Posterior cingulate gyrus (tissue), 11 donors: Measurements from ENCODE around the gene PLCB1.
"Not testable (repeated sequence)": the region's sequence is repeated elsewhere in the genome, so short reads cannot be mapped to it uniquely, and the experiment has no call there.

Experiments used
- DNase-seq, 10 donors: peaks; one replicate each; pipeline versions ENCODE4 v3.0.0 to v3.0.0-alpha.2; 2020 to 2021; ENCODE audit warnings: mixed read lengths in 3 of 10
- intact Hi-C: fragments of 100-400 bp; cut with DNase I; formaldehyde crosslinking; loops from one replicate; pipeline ENCODE4 v1.15.1; 2023

PLCB1 gene

DNA sequence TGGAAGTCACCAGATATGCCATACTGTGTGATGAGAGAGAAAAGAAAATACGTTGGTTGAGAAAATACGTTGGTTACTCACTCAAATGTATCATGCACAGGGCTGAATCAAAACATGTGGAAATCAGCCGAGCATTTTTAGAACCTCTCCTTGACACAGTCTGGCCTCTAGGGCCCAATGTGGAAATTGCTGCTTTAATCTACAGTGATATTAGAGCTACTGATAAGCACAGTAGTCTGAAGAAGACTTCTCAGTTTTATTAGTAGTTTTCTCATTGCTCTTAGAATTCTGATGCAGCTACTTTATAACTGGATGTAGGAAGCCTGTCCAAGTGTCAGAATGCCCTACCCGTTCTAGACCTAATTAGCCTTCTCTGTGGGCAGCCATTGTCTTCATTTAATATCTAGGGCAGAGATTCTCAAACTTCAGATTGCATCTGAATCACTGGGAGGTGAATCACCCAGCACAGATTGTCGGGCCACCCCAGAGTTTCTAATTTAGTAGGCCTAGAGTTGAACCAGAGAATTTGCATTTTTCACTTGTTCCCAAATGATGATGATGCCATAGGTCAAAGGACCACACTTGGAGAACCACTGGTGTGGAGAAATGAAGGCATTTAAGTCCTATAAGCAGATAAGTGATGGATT lies 229.1 kb downstream of the PLCB1 start:
- DNase-seq: peak in 1 of 10 donors; percentile 58
- intact Hi-C loops: no loop called here

- no peak for DNase-seq
- intact Hi-C loops: no loop called here
Observed at GRCh38 chr20:8361779-8362178, 229.7 kb downstream of the PLCB1 start.

- intact Hi-C loops: no loop called here
Observed at GRCh38 chr20:8362457-8362856, 230.4 kb downstream of the PLCB1 start.

GRCh38 chr20:8363970-8364733 lies 232.1 kb downstream of the PLCB1 start:
- no peak for DNase-seq

More at GRCh38 chr20:8362457-8362856, 230.4 kb downstream of the PLCB1 start:
- no peak for DNase-seq

DNA sequence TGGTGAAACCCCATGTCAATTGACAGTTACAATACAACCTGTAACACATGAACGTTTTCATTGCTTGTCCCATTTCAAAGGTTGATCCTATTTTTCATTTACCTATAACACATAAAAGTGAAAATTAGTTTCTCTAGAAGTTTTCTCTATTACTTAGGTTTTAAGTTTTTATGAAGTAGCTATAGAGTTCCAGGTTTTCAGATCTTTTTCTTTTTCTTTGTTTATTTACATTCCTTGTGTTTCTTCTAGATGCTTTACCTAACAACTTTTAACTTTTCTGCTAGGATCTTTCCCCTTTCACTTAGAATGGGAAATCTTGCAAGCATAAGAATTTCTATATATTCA lies 232.6 kb downstream of the PLCB1 start:
- DNase-seq: no peak
- intact Hi-C loops: no loop called here

More at GRCh38 chr20:8363970-8364733, 232.1 kb downstream of the PLCB1 start:
- intact Hi-C loops: no loop called here

- DNase-seq: no peak
- intact Hi-C loops: no loop called here
Observed at GRCh38 chr20:8365634-8366033, 233.6 kb downstream of the PLCB1 start.

GRCh38 chr20:8366303-8366923 lies 234.3 kb downstream of the PLCB1 start:
- intact Hi-C loops: no loop called here
- no peak for DNase-seq

DNA sequence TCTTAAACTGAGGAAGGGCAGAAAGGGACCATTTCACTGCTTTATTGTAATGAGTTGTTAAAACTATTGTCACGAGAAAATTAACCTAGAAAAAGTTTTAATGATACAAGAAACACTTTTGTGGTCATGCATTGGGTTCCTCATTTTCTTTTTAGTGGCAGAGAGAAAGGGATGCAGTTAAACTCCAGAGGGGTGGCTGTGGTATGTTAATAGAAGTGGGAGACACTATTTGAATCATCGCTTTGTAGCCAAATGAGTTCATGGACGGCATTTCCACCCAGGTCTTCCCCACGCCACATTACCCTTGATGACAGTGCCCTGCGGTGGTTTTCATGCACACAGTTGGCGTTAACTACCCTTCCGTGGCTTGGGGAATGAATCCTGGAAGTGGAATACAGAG lies 235.6 kb downstream of the PLCB1 start:
- DNase-seq: no peak
- intact Hi-C loops: no loop called here

DNA sequence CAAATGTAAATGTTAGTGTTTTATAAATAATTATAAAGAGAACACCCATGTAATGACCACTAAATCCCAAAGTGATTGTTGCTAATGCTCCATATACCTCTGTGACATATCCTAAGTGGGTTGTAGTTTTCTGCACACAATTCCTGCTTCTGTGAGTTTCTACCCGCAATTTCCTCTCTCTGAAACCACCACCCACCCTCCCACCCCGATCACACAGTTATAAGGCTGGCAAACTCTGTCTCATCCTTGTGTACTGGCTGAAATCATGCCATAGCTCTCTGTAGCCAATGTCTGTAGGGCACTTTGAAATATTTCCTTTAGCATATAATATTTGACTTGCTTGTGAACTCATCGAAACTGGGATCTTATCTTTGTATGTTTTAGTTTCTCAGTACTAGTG lies 236.6 kb downstream of the PLCB1 start:
- intact Hi-C loops: no loop called here
- DNase-seq: no peak

- intact Hi-C loops: no loop called here
- no peak for DNase-seq
Observed at GRCh38 chr20:8369311-8369710, 237.2 kb downstream of the PLCB1 start.

DNA sequence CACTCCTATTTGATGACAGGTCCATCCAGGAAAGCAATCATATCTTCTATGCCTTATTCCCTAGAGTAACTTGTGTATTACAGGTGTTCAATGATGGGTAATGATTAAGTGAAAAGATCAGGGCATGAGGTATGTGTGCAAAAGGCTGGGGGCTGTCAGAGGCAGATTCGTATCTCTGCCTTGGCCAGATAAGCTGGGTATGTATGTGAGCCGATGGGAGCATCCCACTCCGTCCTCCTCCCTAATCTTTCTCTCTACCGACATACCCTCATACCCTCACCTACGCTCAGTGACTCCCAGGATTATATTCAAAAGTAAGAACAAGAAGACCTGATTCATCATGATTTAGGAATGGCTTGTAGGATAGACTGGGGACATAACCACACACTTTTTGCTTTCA lies 238.7 kb downstream of the PLCB1 start:
- DNase-seq: no peak
- intact Hi-C loops: no loop called here

DNA sequence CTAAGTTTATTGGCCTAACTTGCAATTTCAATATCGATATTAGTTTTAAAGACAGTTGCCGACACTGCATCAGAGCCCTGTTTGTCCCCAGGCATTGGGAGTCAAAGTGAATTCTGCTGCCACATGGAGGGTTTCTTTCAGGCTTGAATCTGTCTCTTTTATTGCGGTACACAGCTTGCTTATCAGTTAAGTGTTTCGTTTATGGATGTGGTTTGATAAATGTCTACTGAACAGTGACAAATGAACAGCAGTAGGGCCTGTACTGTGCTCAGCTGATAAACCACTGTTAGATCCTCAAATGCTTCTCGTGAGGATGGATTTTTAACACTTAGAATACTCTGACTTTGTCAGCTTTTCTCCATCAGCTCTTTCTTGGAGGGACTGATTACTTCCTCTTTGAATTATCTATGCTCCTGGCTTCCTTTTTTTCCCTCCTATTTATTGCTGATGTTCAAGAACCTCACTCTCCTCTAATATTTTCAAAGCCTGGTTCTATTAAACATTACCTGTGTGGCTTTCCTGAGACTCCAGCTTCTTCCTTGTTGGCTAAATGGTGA lies 240.8 kb downstream of the PLCB1 start:
- DNase-seq: no peak
- intact Hi-C loops: no loop called here

- no peak for DNase-seq
- intact Hi-C loops: no loop called here
Observed at GRCh38 chr20:8373579-8373978, 241.5 kb downstream of the PLCB1 start.

DNA sequence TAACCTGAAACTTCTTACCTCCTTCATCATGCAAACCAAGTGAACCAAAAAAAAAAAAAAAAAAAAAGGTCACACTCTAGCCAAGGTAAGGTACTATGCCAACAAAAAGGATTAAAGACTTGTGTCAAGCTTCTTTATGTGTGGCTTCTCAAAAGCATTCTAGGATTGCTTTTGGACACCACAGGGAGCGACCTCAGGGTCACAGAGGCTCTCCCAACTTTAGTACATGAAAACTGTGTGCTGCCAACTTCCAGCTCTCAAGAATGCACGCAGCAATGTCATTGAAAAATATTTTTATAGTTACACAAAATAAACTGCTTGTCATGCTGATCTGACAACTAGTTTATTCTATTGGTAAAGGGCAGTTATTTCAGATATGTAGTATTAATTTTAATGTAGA lies 243.8 kb downstream of the PLCB1 start:
- DNase-seq: no peak
- intact Hi-C loops: no loop called here

DNA sequence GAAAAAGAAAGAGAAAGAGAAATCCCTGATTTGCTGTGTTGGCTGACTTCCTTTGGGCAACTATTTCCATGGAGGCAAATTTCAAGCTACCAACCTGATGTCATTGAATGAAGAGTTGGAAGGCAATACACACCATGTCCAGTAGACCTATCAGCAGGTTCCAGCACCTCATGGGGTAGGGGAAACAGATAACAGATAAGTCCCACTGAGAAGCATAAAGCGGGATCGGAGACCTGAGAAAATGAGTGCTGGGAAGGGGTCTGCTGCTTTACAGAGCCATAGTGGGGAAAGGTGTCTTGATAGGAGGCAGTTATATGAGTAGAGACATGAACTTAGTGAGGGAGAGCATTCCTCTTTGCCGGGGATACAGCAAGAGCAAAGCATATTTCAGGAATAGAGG lies 244.9 kb downstream of the PLCB1 start:
- DNase-seq: no peak
- intact Hi-C loops: no loop called here

DNA sequence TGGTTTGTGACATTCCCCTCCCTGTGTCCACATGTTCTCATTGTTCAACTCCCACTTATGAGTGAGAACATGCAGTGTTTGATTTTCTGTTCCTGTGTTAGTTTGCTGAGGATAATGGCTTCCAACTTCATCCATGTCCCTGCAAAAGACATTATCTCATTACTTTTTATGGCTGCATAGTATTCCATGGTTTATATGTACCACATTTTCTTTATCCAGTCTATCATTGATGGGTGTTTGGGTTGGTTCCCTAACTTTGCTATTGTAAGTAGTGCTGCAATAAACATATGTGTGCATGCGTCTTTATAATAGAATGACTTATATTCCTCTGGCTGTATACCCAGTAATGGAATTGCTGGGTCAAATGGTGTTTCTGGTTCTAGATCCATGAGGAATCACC lies 247.1 kb downstream of the PLCB1 start:
- DNase-seq, intact Hi-C loops: not testable (repeated sequence)

- DNase-seq: peak in 9 of 10 donors; percentile 12 to 91 (median 32)
- intact Hi-C loops: loop anchor here (5.0 kb wide), 2 partner anchors 337 to 343 kb away; no protein-coding TSS in a partner anchor
Observed at GRCh38 chr20:8385247-8385646, 253.2 kb downstream of the PLCB1 start.

GRCh38 chr20:8386991-8387390 lies 254.9 kb downstream of the PLCB1 start:
- no peak for DNase-seq
- intact Hi-C loops: loop anchor here (5.0 kb wide), 2 partner anchors 335 to 345 kb away; no protein-coding TSS in a partner anchor

- intact Hi-C loops: loop anchor here (5.0 kb wide), 2 partner anchors 334 to 346 kb away; no protein-coding TSS in a partner anchor
- no peak for DNase-seq
Observed at GRCh38 chr20:8388141-8388540, 256.1 kb downstream of the PLCB1 start.

- intact Hi-C loops: loop anchor here (1.0 to 5.0 kb wide), 3 partner anchors 256 to 346 kb away; partner anchors contain the start of gene PLCB1
- no peak for DNase-seq
Observed at GRCh38 chr20:8388707-8389106, 256.6 kb downstream of the PLCB1 start.
